SK-N-SH treated with all-trans-retinoic acid at 6 μM for 48 hours (cell line): ENCODE measurements around the gene CALR3.

Source experiments
- ATAC-seq: fragments of 200-7000 bp; cut with Tn5 transposase; 3 replicates; pipeline ENCODE4 v1.9.1; 2020; ENCODE audit warnings: mild to moderate bottlenecking, moderate library complexity
- ARNTL ChIP-seq: fragments of 450-650 bp; formaldehyde crosslinking; IDR thresholded peaks from 2 replicates; pipeline ENCODE4 v1.5.0; 2020; ENCODE audit warnings: low read depth, mild to moderate bottlenecking, moderate library complexity, borderline replicate concordance
- BACH2 ChIP-seq: fragments of 250-450 bp; sonication (Bioruptor Pico); IDR thresholded peaks from 2 replicates; pipeline ENCODE4 v1.9.0; 2021; ENCODE audit warnings: mild to moderate bottlenecking, borderline replicate concordance
- CSDC2 ChIP-seq: fragments of 250-450 bp; sonication (Bioruptor Pico); IDR thresholded peaks from 2 replicates; pipeline ENCODE4 v1.5.0; 2020; ENCODE audit warnings: mild to moderate bottlenecking, moderate library complexity
- ESRRG ChIP-seq: fragments of 250-450 bp; sonication (Bioruptor Pico); IDR thresholded peaks from 2 replicates; pipeline ENCODE4 v1.6.1; 2021; ENCODE audit warnings: mild to moderate bottlenecking
- GLIS3 ChIP-seq: fragments of 250-450 bp; sonication (Bioruptor Pico); IDR thresholded peaks from 2 replicates; pipeline ENCODE4 v1.5.0; 2020; ENCODE audit warnings: mild to moderate bottlenecking, moderate library complexity
- ISL1 ChIP-seq: fragments of 250-450 bp; sonication (Bioruptor Pico); IDR thresholded peaks from 2 replicates; pipeline ENCODE4 v2.1.2; 2022; ENCODE audit warnings: mild to moderate bottlenecking, moderate library complexity
- OSR1 ChIP-seq: fragments of 250-450 bp; sonication (Bioruptor Pico); IDR thresholded peaks from 2 replicates; pipeline ENCODE4 v1.8.0; 2022; ENCODE audit warnings: moderate library complexity, mild to moderate bottlenecking, inconsistent platforms
- PPARA ChIP-seq: fragments of 250-450 bp; sonication (Bioruptor Pico); IDR thresholded peaks from 2 replicates; pipeline ENCODE4 v1.5.0; 2020; ENCODE audit warnings: mild to moderate bottlenecking, borderline replicate concordance
- RARB ChIP-seq: fragments of 250-450 bp; sonication (Bioruptor Pico); IDR thresholded peaks from 2 replicates; pipeline ENCODE4 v1.8.0; 2021; ENCODE audit warnings: mild to moderate bottlenecking, moderate library complexity
- SNAI2 ChIP-seq: fragments of 250-450 bp; sonication (Bioruptor Pico); IDR thresholded peaks from 2 replicates; pipeline ENCODE4 v1.5.0; 2020; ENCODE audit warnings: mild to moderate bottlenecking, moderate library complexity
- TCF4 ChIP-seq: fragments of 250-450 bp; sonication (Bioruptor Pico); IDR thresholded peaks from 2 replicates; pipeline ENCODE4 v1.8.0; 2021; ENCODE audit warnings: mild to moderate bottlenecking, moderate library complexity, borderline replicate concordance
- TOX ChIP-seq: fragments of 250-450 bp; sonication (Bioruptor Pico); IDR thresholded peaks from 2 replicates; pipeline ENCODE4 v1.8.0; 2021; ENCODE audit warnings: mild to moderate bottlenecking, moderate library complexity, borderline replicate concordance
- TSHZ2 ChIP-seq: fragments of 250-450 bp; sonication (Bioruptor Pico); IDR thresholded peaks from 2 replicates; pipeline ENCODE4 v1.5.0; 2020; ENCODE audit warnings: mild to moderate bottlenecking, moderate library complexity
- ZC3H10 ChIP-seq: fragments of 250-450 bp; sonication (Bioruptor Pico); IDR thresholded peaks from 2 replicates; pipeline ENCODE4 v1.5.1; 2021; ENCODE audit warnings: mild to moderate bottlenecking, moderate library complexity
- ZFP3 ChIP-seq: fragments of 250-450 bp; sonication (Bioruptor Pico); IDR thresholded peaks from 2 replicates; pipeline ENCODE4 v1.5.0; 2020; ENCODE audit warnings: mild to moderate bottlenecking, moderate library complexity
- ZFP30 ChIP-seq: fragments of 450-650 bp; formaldehyde crosslinking; IDR thresholded peaks from 2 replicates; pipeline ENCODE4 v1.5.0; 2022; ENCODE audit warnings: mild to moderate bottlenecking, moderate library complexity
- ZNF565 ChIP-seq: fragments of 450-650 bp; formaldehyde crosslinking; conservative IDR thresholded peaks from 2 replicates; pipeline ENCODE4 v1.5.0; 2020; ENCODE audit warnings: low read depth, mild to moderate bottlenecking, moderate library complexity
- ZNF70 ChIP-seq: fragments of 450-650 bp; formaldehyde crosslinking; IDR thresholded peaks from 2 replicates; pipeline ENCODE4 v1.5.0; 2020; ENCODE audit warnings: mild to moderate bottlenecking, moderate library complexity
- ZNF8 ChIP-seq: fragments of 450-650 bp; formaldehyde crosslinking; IDR thresholded peaks from 2 replicates; pipeline ENCODE4 v1.5.0; 2020; ENCODE audit warnings: mild to moderate bottlenecking, moderate library complexity
- TF ChIP-seq, protein P1 (sequence below): fragments of 250-450 bp; sonication (Bioruptor Pico); IDR thresholded peaks from 2 replicates; pipeline ENCODE4 v1.5.1; 2020; ENCODE audit warnings: low read depth, mild to moderate bottlenecking, moderate library complexity
- TF ChIP-seq, protein P2 (sequence below): fragments of 250-450 bp; sonication (Bioruptor Pico); IDR thresholded peaks from 2 replicates; pipeline ENCODE4 v1.8.0; 2021; ENCODE audit warnings: low read depth, mild to moderate bottlenecking, moderate library complexity, borderline replicate concordance
- TF ChIP-seq, protein P3 (sequence below): fragments of 250-450 bp; sonication (Bioruptor Pico); IDR thresholded peaks from 2 replicates; pipeline ENCODE4 v1.8.0; 2020; ENCODE audit warnings: mild to moderate bottlenecking, moderate library complexity, borderline replicate concordance

CALR3 gene

DNA sequence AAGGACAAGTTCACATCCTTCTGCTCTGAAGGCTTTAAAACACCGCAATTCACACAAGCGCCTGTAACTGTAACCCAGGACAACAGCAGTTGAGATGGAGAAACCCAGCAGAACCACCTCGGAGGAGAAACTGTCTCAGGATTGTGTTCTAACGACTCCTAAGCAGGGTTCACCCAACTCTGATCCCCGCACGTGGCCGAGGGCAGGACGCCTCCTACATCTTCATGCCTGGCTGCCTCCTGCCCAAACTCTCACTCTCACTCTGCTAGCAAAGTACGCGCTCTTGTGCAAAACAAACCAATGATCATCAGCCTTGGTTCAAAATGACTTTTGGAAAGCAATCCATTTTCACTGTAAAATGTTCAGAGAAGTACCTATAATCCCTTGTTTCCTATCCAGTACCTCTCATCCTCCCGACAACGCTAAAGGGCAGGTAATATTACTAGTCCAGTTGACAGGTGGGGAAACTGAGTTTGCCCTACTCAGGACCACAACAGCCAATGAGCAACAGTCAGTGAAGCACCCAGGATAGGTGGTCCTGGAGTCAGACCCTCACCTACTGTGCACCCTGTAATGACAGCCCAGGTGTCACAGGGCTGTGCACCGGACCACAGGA, 49.8 kb downstream of the CALR3 start:
- ATAC-seq: no peak
- TF ChIP-seq OSR1 (CRISPR knock-in tag): no peak
- no peak for TF ChIP-seq TSHZ2
- TF ChIP-seq ESRRG (CRISPR knock-in tag): no peak
- no peak for TF ChIP-seq ISL1 (CRISPR knock-in tag)
- TF ChIP-seq ZFP30 (CRISPR knock-in tag): no peak
- no peak for TF ChIP-seq ZNF565 (CRISPR knock-in tag)
- TF ChIP-seq PPARA (CRISPR knock-in tag): no peak
- no peak for TF ChIP-seq TOX (CRISPR knock-in tag)
- TF ChIP-seq TCF4 (CRISPR knock-in tag): no peak
- TF ChIP-seq, protein P1, sequence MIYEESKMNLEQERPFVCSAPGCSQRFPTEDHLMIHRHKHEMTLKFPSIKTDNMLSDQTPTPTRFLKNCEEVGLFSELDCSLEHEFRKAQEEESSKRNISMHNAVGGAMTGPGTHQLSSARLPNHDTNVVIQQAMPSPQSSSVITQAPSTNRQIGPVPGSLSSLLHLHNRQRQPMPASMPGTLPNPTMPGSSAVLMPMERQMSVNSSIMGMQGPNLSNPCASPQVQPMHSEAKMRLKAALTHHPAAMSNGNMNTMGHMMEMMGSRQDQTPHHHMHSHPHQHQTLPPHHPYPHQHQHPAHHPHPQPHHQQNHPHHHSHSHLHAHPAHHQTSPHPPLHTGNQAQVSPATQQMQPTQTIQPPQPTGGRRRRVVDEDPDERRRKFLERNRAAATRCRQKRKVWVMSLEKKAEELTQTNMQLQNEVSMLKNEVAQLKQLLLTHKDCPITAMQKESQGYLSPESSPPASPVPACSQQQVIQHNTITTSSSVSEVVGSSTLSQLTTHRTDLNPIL (CRISPR knock-in tag): no peak
- TF ChIP-seq RARB (CRISPR knock-in tag): no peak
- no peak for TF ChIP-seq SNAI2
- no peak for TF ChIP-seq ZNF70 (CRISPR knock-in tag)
- no peak for TF ChIP-seq ARNTL (CRISPR knock-in tag)
- no peak for TF ChIP-seq ZFP3 (CRISPR knock-in tag)
- TF ChIP-seq ZC3H10 (CRISPR knock-in tag): no peak
- TF ChIP-seq, protein P2, sequence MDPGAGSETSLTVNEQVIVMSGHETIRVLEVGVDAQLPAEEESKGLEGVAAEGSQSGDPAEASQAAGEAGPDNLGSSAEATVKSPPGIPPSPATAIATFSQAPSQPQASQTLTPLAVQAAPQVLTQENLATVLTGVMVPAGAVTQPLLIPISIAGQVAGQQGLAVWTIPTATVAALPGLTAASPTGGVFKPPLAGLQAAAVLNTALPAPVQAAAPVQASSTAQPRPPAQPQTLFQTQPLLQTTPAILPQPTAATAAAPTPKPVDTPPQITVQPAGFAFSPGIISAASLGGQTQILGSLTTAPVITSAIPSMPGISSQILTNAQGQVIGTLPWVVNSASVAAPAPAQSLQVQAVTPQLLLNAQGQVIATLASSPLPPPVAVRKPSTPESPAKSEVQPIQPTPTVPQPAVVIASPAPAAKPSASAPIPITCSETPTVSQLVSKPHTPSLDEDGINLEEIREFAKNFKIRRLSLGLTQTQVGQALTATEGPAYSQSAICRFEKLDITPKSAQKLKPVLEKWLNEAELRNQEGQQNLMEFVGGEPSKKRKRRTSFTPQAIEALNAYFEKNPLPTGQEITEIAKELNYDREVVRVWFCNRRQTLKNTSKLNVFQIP (CRISPR knock-in tag): no peak
- TF ChIP-seq GLIS3 (CRISPR knock-in tag): no peak
- TF ChIP-seq, protein P3, sequence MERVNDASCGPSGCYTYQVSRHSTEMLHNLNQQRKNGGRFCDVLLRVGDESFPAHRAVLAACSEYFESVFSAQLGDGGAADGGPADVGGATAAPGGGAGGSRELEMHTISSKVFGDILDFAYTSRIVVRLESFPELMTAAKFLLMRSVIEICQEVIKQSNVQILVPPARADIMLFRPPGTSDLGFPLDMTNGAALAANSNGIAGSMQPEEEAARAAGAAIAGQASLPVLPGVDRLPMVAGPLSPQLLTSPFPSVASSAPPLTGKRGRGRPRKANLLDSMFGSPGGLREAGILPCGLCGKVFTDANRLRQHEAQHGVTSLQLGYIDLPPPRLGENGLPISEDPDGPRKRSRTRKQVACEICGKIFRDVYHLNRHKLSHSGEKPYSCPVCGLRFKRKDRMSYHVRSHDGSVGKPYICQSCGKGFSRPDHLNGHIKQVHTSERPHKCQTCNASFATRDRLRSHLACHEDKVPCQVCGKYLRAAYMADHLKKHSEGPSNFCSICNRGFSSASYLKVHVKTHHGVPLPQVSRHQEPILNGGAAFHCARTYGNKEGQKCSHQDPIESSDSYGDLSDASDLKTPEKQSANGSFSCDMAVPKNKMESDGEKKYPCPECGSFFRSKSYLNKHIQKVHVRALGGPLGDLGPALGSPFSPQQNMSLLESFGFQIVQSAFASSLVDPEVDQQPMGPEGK (CRISPR knock-in tag): no peak

DNA sequence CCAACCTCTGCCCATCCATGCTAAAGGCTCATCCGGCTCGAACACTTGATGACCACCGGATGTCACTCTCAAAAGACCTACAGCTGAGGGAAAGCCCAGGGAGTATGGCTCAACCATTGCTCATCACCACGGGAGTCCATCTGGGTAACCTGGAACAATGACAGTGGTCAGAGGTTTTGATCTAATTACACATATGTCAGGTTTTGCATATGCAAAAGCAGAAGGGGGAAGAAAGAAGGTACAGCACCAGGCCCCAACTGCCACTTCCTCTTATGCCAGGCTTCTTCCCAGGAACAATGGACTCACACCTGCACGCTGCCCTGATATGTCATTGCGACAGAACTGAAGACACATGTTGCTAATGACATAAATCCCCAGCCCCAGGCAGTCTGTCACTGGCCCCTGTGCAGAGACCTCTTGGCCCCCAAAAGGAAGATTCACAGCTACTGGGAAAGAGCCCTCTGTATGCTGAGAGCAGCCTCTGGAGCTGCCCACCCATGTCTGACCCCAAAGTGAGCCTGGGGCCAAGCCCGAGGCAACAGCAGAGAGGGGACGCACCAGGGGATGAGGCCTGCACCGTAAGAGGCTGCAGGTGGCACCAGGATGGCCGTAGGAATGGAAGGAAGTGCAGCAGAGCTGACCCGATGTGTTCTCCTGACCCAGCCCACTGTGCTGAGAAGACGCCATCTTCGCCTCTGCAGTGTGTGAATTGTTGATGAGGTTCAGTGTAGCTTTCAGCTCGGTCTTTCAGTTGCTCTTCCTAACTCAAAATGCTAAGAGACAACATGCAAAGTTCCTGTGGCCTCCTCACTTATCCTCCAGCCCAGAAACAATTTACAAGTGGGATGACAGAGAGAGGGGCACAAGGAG, 50.5 kb downstream of the CALR3 start:
- peak; percentile 23; the same call in 1 of the 3 replicates for ATAC-seq

More for the DNA sequence above, 50.5 kb downstream of the CALR3 start:
- no peak for TF ChIP-seq GLIS3 (CRISPR knock-in tag)
- no peak for TF ChIP-seq OSR1 (CRISPR knock-in tag)
- TF ChIP-seq ZFP3 (CRISPR knock-in tag): no peak
- no peak for TF ChIP-seq TOX (CRISPR knock-in tag)
- no peak for TF ChIP-seq ZNF8
- TF ChIP-seq TCF4 (CRISPR knock-in tag): no peak
- TF ChIP-seq CSDC2 (CRISPR knock-in tag): no peak
- no peak for TF ChIP-seq PPARA (CRISPR knock-in tag)
- TF ChIP-seq ZFP30 (CRISPR knock-in tag): no peak
- no peak for TF ChIP-seq ISL1 (CRISPR knock-in tag)
- no peak for TF ChIP-seq ESRRG (CRISPR knock-in tag)
- TF ChIP-seq ZC3H10 (CRISPR knock-in tag): no peak
- no peak for TF ChIP-seq ZNF70 (CRISPR knock-in tag)
- no peak for TF ChIP-seq ARNTL (CRISPR knock-in tag)
- TF ChIP-seq SNAI2: no peak
- TF ChIP-seq, protein P2 (CRISPR knock-in tag): no peak
- TF ChIP-seq ZNF565 (CRISPR knock-in tag): no peak
- TF ChIP-seq TSHZ2: no peak
- TF ChIP-seq BACH2: no peak
- TF ChIP-seq, all 23 proteins: peak for 0
